Choroid plexus epithelial cell (primary cell): Measurements from ENCODE around the gene TMEM243.

Source experiments
- DNase-seq: peaks from one replicate; pipeline ENCODE4 v3.0.0-alpha.2; 2010; ENCODE audit warnings: low read depth
- H3K4me3 ChIP-seq: 2 replicates; pipeline ENCODE4 v1.5.1; 2011; ENCODE audit warnings: low read depth, mild to moderate bottlenecking, control low read depth, low read length, moderate library complexity
- TF ChIP-seq, protein P1 (sequence below): conservative IDR thresholded peaks from 2 replicates; pipeline ENCODE4 v1.5.1; 2011; ENCODE audit warnings: low read depth, mild to moderate bottlenecking, control low read depth, inconsistent platforms, low read length, moderate library complexity

The TMEM243 gene

DNA sequence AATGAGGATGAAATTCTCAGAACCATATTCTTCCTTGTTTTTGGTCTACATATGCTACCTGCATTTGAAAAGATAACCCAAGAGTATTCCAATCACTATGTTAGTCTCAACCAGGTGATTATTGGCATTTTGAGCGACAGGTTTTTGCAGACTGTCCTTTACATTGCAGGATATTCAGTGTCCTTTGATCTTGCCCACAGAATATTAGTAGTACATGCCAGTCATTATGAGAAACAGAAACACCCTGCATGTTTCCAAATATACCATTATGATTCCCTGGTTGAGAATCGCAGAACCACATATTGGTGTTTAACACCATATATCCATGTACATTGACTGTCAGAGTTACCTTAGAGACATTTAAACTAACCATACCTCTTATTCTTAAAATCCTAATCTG lies 30.6 kb downstream of the TMEM243 start:
- no peak overlapping the region for H3K4me3 ChIP-seq
- TF ChIP-seq, protein P1, sequence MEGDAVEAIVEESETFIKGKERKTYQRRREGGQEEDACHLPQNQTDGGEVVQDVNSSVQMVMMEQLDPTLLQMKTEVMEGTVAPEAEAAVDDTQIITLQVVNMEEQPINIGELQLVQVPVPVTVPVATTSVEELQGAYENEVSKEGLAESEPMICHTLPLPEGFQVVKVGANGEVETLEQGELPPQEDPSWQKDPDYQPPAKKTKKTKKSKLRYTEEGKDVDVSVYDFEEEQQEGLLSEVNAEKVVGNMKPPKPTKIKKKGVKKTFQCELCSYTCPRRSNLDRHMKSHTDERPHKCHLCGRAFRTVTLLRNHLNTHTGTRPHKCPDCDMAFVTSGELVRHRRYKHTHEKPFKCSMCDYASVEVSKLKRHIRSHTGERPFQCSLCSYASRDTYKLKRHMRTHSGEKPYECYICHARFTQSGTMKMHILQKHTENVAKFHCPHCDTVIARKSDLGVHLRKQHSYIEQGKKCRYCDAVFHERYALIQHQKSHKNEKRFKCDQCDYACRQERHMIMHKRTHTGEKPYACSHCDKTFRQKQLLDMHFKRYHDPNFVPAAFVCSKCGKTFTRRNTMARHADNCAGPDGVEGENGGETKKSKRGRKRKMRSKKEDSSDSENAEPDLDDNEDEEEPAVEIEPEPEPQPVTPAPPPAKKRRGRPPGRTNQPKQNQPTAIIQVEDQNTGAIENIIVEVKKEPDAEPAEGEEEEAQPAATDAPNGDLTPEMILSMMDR: no peak
- DNase-seq: no peak

DNA sequence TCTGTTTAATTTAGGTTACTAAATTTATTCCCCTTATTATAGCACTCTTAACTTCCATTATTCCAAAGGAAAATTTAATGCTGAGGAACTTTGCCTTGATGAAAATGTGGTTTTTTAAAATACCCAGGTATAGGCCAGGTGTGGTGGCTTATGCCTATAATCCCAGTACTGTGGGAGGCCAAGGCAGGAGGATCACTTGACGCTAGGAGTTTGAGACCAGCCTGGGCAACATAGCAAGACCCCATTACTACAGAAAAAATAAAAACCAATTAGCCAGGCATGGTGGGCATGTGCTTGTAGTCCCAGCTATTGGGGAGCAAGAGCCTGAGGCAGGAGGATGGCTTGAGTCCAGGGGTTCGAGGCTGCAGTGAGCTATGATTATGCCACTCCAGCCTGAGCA lies 32.4 kb downstream of the TMEM243 start:
- TF ChIP-seq, protein P1: no peak
- no peak overlapping the region for H3K4me3 ChIP-seq
- DNase-seq: no peak

DNA sequence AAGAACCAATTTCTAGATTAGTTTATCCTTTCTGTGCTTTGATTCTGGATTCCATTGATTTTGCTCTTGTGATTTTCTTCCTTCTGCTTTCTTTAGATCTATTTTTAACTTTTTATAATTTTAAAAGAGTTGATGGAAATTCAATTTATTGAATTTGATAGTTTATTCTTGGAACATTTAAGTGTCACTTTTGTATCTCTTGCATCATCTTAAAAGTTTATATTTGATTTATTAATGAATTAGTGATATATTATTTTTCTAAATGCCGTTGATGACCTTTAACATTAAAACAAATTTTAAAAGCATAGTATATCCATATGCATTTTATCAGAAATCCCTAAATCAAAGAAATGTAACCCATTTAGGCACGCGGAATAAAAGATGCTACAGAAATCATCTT lies 40.4 kb downstream of the TMEM243 start:
- no peak for DNase-seq
- H3K4me3 ChIP-seq: no peak overlapping the region
- TF ChIP-seq, protein P1: no peak

DNA sequence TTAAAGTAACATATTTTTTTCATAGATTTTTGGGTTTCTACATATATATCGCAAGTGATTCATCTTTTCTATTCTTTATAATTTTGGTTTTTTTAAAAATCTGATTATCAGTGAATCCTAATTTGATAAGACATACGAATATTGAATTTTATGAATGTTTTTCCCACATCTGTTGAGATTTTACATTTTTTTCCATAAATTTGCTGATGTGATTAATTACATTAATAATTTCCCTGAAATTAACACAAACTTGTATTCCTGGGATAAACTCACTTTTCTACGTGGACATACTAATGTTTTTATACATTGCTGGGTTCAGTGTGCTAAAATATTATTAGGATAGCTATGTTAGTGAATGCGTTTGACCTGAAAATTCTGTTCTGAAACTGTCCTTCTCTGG lies 41.2 kb downstream of the TMEM243 start:
- DNase-seq: no peak
- TF ChIP-seq, protein P1: no peak
- H3K4me3 ChIP-seq: no peak overlapping the region

DNA sequence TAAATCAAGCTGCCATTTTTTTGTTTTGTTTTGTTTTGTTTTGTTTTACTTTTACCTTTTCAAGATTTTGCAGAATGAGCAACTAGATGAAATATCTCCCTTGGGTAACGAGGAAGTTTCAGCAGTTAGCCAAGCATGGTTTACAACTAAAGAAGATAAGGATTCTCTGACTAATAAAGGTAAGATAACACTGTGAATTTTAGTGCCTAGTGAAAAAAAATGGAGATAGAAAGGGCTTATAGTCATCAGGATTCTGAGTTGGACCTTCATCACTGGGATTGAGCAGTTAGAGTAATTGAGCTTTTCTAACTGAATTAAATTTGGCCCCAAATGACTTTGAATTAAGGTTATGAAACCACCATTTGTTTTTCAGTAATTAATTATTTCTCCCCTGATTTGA lies 46.1 kb downstream of the TMEM243 start:
- no peak overlapping the region for H3K4me3 ChIP-seq
- DNase-seq: no peak
- TF ChIP-seq, protein P1: no peak

DNA sequence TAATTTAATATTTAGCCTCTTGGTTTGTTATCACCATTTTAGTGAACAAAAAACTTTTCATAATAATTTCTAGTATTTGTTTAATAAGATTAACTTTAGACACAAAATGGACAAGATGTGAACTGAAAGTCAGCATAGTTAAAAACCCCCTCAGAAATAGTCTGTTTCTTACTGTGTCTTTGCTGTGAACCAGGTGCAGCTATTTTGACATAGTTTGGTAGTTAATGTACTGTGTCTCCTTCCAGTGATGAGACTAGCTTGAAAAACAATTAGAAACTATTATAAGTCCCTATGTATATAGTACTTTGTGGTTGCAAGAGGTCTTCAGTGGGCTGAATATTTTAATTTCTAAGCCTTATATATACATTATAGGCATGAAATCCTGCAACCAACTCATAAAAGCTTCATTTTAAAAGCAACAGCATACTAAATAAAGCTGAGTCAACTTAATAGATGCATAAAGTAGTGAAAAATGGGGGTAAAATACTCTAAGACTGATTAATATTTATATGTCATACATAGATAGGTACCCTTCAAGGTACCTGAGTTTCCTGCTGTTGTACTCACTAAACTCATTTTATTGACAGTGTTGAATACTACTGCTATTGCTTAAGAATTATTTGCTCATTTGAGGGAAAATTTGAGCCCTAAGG lies 48.1 kb downstream of the TMEM243 start:
- H3K4me3 ChIP-seq: no peak overlapping the region
- TF ChIP-seq, protein P1: no peak
- no peak for DNase-seq

DNA sequence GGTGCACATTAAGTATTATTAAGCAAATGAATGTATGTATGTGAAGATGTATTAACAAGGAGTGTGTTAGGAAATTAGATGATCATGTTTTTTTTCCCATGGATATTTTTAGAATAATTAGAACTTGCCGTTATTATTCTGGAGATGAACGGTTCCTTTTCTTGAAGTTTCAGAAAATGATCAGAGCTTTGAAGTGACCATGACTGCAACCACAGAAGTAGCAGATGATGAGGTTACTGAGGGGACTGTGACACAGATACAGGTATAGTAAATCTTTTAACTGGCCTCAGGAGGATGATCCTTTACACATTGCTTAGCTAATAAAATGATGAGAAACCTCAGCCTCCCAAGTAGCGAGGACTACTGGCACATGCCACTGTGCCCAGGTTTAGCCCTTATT lies 48.7 kb downstream of the TMEM243 start:
- DNase-seq: no peak
- TF ChIP-seq, protein P1: no peak
- H3K4me3 ChIP-seq: no peak overlapping the region
